SK-N-MC (cell line): ENCODE measurements around the gene AP3B1.

Experiments used
- DNase-seq: peaks from one replicate; pipeline ENCODE4 v3.0.0-alpha.2; 2011; ENCODE audit warnings: low read depth, low spot score
- H3K27ac ChIP-seq: fragments of 200-600 bp; sonication (generic); 2 replicates; pipeline ENCODE4 v1.5.1; 2016; ENCODE audit warnings: mixed run types
- H3K36me3 ChIP-seq: fragments of 200-600 bp; sonication (generic); 2 replicates; pipeline ENCODE4 v1.6.1; 2017; ENCODE audit warnings: antibody characterized with exemption, low read length, mixed read lengths; ENCODE audit not compliant: insufficient read depth
- H3K4me3 ChIP-seq: fragments of 200-600 bp; sonication (generic); 2 replicates; pipeline ENCODE4 v1.5.1; 2016
- H3K9ac ChIP-seq: fragments of 200-600 bp; sonication (generic); 2 replicates; pipeline ENCODE4 v1.8.0; 2017; ENCODE audit warnings: mixed run types, mixed read lengths; ENCODE audit not compliant: insufficient read length
- H3K9me3 ChIP-seq: fragments of 200-600 bp; sonication (generic); 2 replicates; pipeline ENCODE4 v1.6.1; 2017; ENCODE audit warnings: low read depth, mild to moderate bottlenecking, antibody characterized with exemption, low read length, moderate library complexity, mixed read lengths
- EZH2 ChIP-seq: fragments of 200-600 bp; sonication (generic); IDR thresholded peaks from one replicate; pipeline ENCODE4 v1.6.1; 2017; ENCODE audit warnings: antibody characterized with exemption
- FOXP2 ChIP-seq: optimal IDR thresholded peaks from 2 replicates; pipeline ENCODE3; 2011; ENCODE audit warnings: mild to moderate bottlenecking, moderate library complexity; ENCODE audit not compliant: insufficient read depth; ENCODE audit errors: extremely low read length, control extremely low read depth
- POLR2AphosphoS5 ChIP-seq: IDR thresholded peaks from 2 replicates; pipeline ENCODE4 v1.6.1; 2012; ENCODE audit warnings: mild to moderate bottlenecking, low read depth, low read length, borderline replicate concordance

Gene AP3B1

DNA sequence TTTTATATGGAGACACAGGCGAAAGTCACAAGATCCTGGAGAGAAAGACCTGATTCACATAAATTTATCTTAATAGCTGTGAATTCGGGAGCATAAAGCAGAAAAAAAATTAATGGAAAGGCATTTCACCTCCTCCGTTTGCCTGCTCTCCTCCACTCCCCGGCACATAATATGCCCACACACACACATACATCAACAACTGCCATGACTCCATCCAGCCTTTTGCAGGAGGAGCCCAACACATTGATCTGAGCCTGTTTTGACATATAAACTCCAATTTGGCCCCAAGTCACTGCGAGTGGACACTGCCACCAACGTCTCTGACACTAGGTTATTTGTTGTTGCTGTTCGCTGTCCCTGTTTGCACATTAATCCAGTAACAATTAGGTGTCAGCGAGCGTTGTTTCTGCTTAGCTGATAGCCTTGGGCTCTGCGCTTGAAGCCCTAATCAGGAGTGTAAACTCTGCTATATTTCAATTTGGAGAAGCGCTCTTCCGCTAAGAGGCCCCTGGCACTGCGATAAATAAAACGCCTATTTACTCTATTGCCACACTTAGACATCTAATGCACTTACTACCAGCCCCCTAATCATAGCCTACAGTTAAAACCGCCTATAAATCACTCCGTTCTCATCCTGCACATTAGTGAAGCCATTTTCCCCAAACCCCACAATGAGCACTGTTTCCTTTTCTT lies 322.6 kb downstream of the AP3B1 start:
- H3K36me3 ChIP-seq = no peaks in the 10 kb centered on the region
- no peaks in the 10 kb centered on the region for H3K9me3 ChIP-seq
- peak; percentile 79 for DNase-seq
- TF ChIP-seq EZH2 (no peak), POLR2AphosphoS5 (peak; percentile 79; the same call in 1 of the 2 replicates)
- H3K4me3 ChIP-seq = peak overlapping the region; percentile 69
- H3K9ac ChIP-seq = no peak overlapping the region
- H3K27ac ChIP-seq = no peak overlapping the region

- no peak overlapping the region for H3K9ac ChIP-seq
- H3K9me3 ChIP-seq = no peaks in the 10 kb centered on the region
Measured at GRCh38 chr5:77970891-77971290, 323.6 kb downstream of the AP3B1 start.

GRCh38 chr5:77963795-77964194 lies 330.7 kb downstream of the AP3B1 start:
- Histone ChIP-seq H3K27ac (no peak overlapping the region), H3K4me3 (no peak overlapping the region), H3K9ac (no peak overlapping the region), H3K9me3 (no peaks in the 10 kb centered on the region), H3K36me3 (no peaks in the 10 kb centered on the region)
- DNase-seq = no peak
- TF ChIP-seq FOXP2 (no peak), POLR2AphosphoS5 (no peak), EZH2 (no peak)

More at GRCh38 chr5:77970891-77971290, 323.6 kb downstream of the AP3B1 start:
- no peaks in the 10 kb centered on the region for H3K36me3 ChIP-seq
- DNase-seq = no peak
- H3K27ac ChIP-seq = no peak overlapping the region
- no peak overlapping the region for H3K4me3 ChIP-seq
- TF ChIP-seq EZH2 (no peak), FOXP2 (no peak), POLR2AphosphoS5 (no peak)

GRCh38 chr5:77960863-77961396 lies 333.6 kb downstream of the AP3B1 start:
- no peaks in the 10 kb centered on the region for H3K36me3 ChIP-seq
- no peak for DNase-seq
- no peaks in the 10 kb centered on the region for H3K9me3 ChIP-seq
- no peak overlapping the region for H3K9ac ChIP-seq
- no peak overlapping the region for H3K4me3 ChIP-seq
- H3K27ac ChIP-seq = no peak overlapping the region
- no peak for TF ChIP-seq FOXP2
- TF ChIP-seq EZH2 = no peak
- TF ChIP-seq POLR2AphosphoS5 = no peak

DNA sequence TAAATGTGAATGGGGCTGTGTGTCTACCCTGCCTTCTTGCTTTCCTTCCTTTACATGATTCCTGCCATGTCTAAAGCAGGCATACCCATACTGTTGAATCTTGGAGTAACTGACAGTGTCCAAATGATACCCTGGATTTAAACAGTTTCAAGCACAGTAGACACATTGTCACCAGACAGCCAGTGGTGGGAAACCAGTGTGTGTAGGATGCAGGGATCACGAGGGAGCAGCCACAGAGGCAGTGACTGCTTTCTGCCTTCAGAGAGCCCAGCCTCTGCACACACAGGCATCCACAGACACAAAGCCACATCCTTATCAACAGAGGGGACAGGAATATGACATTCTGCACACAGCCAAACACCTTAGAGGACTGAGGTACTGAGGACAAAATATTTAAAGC lies 334.2 kb downstream of the AP3B1 start:
- TF ChIP-seq POLR2AphosphoS5 (no peak), FOXP2 (no peak), EZH2 (no peak)

GRCh38 chr5:77958642-77959330 lies 335.7 kb downstream of the AP3B1 start:
- no peak overlapping the region for H3K27ac ChIP-seq
- TF ChIP-seq FOXP2 = no peak
- TF ChIP-seq EZH2 = no peak
- TF ChIP-seq POLR2AphosphoS5 = no peak
- H3K4me3 ChIP-seq = peak overlapping the region; percentile 69; the same call in 1 of the 2 replicates
- peaks cover 4% of the 10 kb centered on the region for H3K9me3 ChIP-seq
- H3K36me3 ChIP-seq = no peaks in the 10 kb centered on the region
- no peak overlapping the region for H3K9ac ChIP-seq
- no peak for DNase-seq

More for the DNA sequence above, 334.2 kb downstream of the AP3B1 start:
- no peaks in the 10 kb centered on the region for H3K36me3 ChIP-seq
- H3K27ac ChIP-seq = no peak overlapping the region
- H3K9ac ChIP-seq = no peak overlapping the region
- peaks cover 4% of the 10 kb centered on the region for H3K9me3 ChIP-seq
- no peak overlapping the region for H3K4me3 ChIP-seq
- DNase-seq = no peak

DNA sequence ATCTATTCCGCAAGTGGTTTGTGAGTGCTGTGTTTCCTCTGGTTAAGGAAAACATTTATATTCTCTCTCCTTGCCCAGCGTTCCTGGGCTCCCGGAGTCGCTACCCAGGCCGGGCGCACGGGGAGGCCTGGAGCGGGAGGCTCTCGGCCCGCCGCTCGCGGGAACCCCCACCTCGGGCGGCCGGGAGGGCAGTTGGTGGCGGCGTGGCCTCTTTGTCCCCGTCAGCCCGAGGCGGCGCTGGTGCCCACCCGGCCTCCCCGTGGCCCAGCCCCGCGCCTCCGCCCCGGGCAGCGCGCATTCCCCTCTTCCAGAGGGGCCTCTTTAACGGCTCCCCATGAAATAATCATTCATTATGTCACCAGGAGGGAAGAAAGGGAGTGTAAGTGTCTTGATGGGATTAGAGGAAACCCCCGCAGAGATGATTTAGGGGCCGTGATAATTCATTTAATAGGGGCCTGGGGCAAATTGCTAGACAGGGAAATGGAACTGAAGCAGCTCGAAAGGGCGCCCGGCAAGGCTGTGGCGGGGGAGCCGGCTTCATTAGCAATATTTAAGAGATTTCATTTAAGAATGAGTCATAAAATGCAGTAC lies 336.5 kb downstream of the AP3B1 start:
- TF ChIP-seq POLR2AphosphoS5 (peak; percentile 90; the same call in 1 of the 2 replicates), FOXP2 (no peak)
- H3K4me3 ChIP-seq = peak overlapping the region; percentile 69
- no peaks in the 10 kb centered on the region for H3K36me3 ChIP-seq
- peaks cover 4% of the 10 kb centered on the region for H3K9me3 ChIP-seq
- no peak overlapping the region for H3K9ac ChIP-seq
- DNase-seq = peak; percentile 96
- H3K27ac ChIP-seq = no peak overlapping the region

DNA sequence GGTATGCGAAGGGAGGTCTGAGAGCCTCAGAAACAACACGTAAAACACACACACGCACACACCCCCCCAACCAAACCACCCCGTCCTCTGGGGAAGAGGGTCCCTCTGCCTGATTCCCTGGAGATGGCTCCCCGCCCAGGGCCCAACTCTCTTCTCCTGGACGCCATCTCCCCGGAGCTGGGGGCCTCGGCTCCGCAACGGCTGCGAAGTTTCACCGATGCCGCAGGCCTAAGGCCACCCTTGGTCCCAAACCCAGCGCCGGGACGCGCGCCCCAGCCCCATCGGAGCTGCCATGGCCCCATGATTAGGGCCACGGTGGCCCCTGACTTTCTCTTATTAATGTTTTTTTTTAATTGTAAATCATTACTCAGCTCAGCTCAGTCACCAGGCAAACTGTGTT lies 337.0 kb downstream of the AP3B1 start:
- Histone ChIP-seq H3K27ac (no peak overlapping the region), H3K36me3 (no peaks in the 10 kb centered on the region), H3K9ac (no peak overlapping the region), H3K9me3 (peaks cover 4% of the 10 kb centered on the region), H3K4me3 (peak overlapping the region; percentile 69)
- no peak for DNase-seq
- TF ChIP-seq FOXP2 (no peak), POLR2AphosphoS5 (no peak), EZH2 (no peak)

- Histone ChIP-seq H3K4me3 (peak overlapping the region; percentile 69), H3K36me3 (no peaks in the 10 kb centered on the region)
- TF ChIP-seq POLR2AphosphoS5 = no peak
- TF ChIP-seq FOXP2 = no peak
- TF ChIP-seq EZH2 = no peak
Measured at GRCh38 chr5:77957081-77957480, 337.4 kb downstream of the AP3B1 start.

More at GRCh38 chr5:77957081-77957480, 337.4 kb downstream of the AP3B1 start:
- Histone ChIP-seq H3K9me3 (peaks cover 4% of the 10 kb centered on the region), H3K9ac (no peak overlapping the region), H3K27ac (no peak overlapping the region)
- DNase-seq = no peak
